LoVo (cell line): ENCODE measurements around the gene ZMIZ1.

Experiments
- DNase-seq: peaks from one replicate; pipeline ENCODE4 v3.0.0-alpha.2; 2016; ENCODE audit warnings: low spot score

ZMIZ1 gene

DNA sequence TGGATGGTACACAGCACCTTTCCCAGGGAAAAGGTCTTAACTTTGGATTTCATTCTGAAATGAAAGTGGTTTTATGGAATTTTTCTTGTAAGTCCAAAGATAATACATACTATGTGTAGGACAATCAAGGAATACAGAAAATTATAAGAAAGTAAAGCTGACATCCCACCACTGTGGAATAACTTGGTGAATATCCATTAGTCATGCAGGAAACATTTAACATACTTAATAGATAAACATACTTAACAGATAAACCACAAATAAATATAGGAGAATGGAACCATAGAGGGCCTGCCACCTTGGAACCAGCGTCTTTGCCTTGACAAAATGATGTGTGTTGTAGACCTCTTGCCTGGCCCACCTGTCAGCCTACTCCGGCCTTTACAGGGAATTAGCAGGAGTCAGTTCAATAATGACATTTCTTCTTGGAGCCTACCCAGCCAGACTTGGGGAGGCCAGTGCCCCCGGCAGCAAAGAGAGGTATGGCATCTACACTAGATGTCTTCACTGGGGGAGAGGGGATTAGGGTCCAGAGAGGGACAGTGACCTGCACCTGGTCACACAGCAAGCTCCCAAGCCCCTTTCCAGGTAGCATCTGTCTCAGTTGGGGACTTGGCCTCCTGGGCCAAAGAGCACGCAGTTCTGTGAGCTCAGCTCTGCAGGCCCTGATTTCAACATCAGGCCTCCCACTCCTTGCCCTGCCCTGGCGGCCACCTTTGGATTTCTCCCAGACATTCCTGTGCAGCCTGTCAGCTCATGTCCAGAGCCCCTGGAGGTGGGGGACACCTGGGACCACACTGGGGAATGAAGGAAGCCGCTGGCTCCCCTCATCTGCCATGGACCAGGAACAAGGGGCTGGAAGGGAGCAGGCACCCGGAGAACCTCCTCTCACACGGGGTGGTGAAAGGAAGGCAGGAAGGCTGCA, 165.9 kb downstream of the ZMIZ1 start:
- DNase-seq, result no peak

DNA sequence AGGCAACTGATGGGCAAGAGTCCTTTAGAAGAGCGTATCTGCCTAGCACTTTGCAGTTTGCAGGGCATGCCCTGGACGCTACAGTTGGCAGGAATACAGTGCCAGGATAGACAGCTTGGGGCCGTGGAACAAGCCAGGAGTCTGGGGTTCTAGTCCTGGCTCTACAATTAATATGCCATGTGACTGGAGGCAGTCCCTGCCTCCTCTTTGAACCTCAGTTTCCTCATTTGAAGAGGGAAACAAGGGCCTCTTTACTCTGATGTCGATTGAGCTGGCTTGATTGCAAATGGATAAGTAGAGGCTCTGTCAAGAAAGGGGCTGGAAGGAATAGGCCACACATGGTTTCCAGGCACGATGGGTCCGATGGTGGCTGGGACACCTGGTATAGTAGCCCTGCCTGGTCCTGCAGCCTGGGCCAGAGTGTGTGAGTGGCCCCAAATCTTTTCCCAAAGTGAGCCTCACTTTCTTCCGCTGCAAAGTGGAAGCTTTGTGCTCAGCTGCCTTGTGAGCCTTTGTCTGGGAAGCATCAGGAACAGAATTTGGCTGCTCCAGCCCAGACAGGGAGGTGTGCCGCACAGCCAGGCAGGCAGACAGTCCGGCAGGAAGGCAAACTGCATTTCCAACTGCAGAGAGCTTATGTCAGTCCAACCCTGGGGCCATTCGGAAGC, 167.1 kb downstream of the ZMIZ1 start:
- DNase-seq, result no peak

DNA sequence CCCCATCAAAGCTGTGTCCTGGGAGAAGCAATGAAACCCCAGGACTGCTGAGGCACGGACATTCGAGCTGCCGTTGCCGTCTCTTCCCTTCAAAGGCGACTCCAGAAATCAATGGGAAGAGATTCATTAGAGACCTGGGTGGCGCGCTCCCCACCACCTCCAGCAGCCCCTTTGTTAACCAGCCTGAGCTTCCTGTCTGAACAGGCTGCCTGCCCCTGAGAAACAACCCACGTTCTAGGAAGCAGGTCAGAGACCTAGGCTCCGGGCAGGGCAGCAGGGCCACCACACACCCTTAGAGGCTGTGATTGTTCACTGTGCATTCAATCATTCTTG, 167.6 kb downstream of the ZMIZ1 start:
- no peak for DNase-seq

DNA sequence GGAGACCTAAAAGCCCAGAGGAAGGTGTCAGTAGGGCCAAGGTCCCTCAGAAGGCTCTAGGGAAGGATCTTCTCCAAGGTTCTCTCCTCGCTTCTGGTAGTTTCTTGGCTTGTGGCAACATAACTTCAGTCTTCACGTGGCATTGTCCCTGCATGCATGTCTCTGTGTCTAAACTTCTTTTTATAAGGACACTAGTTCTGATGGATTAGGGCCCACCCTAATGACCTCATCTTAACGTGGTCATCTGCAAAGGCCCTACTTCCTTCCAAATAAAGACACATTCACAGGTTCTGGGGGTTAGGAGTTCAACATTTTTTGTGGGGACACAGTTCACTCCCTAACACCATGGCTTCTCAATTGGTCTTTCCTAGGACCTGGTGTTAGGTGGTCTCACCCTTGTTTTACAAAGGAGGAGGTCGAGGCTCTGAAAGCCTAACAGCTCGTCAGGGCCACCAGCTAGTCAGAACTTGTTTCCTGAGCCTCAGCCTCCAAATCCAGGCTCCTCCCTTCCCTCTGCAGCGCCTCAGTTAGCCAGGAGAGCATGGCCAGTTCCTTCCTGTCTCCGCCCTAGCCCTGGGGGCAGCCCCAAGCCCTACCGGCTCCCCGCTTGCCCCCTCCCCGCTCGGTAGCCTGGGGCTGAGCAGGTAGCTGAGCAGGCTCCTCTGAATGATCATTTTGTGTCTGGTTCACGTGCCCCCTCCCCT, 168.8 kb downstream of the ZMIZ1 start:
- DNase-seq, result no peak

DNA sequence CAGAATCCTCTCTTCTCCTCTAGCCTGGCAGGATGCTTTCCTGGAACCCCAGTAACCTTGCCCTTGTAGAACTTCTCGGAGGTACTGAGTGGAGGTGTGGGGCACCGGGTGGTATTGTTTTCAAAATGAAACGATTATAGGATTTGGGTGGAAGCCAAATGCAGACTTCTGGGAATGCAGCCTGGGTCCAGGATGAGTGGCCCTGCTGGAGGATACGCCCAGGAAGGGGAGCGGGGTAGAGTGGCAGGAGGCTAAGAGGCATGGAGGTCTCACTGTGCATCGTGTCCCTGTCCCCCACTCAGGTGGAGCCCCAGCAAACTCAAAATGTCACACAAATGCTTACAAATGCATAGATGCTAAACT, 169.4 kb downstream of the ZMIZ1 start:
- DNase-seq, result no peak

DNA sequence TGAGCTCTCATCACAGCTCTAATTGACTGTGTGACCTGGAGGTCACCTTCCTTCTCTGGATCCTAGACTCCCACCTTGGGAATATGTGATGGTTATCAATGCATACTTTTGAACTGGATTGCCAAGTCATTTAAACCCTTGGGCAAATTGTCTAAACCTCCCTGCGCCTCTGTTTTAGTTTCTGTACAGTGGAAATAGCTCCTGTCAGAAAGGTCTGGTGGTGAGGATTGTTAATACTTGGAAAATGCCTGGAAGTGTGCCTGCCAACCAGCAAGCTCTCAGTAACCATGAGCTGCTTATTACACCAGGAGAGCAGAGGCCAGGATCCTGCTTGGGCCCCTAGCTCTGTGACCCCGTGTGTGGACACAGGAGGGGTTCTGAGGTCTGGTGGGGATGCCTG, 169.8 kb downstream of the ZMIZ1 start:
- no peak for DNase-seq

DNA sequence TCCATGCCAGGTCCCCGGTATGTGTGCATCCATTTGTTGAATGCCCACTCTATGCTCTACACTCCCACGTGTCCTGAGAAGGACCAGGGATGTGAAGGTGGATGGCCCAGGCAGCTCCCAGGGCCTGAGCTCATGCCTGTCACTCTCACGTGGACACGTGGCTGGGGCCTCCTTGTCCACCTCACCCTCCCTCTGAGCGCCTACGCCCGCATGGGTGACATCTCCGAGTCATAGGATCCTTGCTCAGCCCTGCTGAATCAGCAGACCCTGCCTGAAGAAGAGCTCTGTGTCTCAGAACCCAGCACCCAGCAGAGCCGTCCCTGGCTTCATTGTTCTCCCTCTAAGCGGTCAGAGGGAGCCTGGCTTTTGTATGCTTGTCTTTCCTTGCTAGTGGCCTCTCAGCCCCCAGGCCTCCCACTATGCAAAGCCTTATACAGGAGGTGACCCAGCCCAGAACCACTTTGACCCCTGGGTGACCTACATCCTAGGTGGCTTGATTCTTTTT, 170.6 kb downstream of the ZMIZ1 start:
- DNase-seq, result no peak

DNA sequence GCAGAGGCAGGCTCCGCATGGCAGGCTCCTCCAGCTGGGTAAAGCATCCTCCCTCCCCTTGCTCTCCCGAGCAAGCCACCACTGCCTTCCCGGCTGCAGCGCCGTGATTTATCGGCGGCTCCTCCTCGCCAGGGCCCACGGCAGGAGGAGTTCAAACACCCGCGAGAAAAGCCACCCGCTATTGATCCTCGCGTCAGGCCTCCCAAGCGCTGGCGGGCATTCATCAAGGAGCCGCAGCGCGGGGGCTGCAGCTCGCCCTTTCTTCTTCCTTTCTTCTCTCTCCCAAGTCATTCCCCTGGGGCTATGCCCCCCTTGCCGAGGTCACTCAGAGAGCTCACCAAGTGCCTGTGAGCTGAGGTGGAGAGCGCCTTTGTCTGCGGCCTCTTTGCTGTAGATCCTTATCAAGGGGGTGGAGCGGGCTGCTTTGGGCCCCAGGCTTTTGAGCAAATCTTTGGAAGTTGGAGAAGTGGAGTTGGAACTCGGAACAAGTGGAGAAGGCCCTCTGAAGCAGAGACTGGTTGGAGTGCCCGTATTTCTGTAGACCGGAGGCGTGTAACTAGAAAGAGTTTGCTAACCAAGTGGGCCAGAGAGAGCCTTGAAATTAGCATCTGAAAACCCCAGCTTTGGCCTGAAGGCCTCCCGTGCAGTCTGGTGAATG, 171.3 kb downstream of the ZMIZ1 start:
- no peak for DNase-seq

DNA sequence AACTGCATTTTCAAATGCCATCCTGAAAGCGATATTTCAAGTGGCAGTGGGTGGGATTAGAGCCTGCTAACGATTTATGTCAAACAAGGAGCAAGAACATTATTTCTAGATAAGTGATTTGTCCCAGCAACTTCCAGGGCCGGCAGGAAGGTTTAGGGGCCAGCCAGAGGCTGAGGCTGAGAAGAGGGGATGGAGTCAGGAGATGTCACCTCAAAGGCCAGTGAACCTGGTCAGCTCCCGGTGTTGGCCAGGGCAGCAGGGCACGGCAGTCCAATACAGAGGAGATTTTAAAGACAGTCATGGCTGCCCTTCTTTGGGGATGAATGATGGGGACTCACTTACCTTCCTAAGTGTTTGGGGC, 172.8 kb downstream of the ZMIZ1 start:
- no peak for DNase-seq

DNA sequence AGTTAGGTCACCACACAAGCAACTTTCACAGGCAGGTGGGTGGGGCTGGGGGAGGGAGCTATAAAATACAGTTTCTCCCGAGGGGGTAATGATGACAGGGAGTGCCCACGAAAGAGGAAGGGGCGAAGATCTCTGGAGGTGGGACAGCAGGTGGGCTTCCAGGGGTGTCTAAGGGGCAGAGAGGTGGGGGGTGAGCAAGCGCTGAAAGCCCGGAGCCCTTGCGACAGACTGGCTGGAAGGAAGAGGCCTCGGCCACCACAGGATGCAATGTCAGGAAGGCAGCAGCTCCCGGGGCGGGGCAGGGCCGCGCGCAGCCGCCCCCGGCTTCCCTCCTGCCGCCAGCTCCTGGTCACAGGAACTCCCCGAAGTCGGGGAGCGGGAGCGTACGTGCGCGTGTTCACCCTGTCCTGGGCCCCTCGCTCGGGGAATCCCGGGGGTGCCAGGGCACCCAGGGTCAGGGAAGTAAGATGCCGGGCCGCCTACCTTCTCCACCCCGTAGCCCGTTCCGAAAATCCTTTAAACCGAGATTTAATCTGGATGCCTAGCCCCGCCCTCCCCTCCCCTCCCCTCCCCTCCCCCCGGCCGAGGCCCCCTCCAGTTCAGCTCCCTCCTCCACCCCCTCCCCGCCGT, 173.3 kb downstream of the ZMIZ1 start:
- no peak for DNase-seq

DNA sequence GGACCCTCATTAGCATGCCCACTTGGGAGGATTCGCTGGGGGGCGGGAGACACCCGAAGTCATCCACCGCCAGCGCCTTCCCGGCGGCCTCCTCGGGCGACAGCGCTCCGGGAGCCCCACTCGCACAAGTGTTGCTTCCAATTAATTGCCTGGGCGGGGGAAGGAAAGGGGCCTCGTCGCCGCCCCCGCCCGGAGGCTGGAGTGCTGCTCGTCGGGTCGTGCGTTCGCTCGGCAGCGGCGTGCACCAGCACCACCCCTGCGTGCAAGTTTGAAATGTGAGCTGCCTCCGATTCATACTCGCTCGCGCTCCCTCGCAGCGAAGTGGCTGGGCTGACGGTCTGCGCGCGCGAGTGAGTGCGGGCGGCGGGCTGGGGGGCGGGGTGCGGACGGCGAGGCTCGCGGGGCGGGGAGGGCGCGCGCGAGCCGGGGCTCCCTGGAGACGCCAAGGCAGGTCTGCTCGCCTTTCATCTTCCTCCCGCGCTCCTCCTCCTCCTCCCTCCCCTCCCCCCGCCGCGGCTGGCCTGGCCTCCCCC, 173.9 kb downstream of the ZMIZ1 start:
- no peak for DNase-seq

DNA sequence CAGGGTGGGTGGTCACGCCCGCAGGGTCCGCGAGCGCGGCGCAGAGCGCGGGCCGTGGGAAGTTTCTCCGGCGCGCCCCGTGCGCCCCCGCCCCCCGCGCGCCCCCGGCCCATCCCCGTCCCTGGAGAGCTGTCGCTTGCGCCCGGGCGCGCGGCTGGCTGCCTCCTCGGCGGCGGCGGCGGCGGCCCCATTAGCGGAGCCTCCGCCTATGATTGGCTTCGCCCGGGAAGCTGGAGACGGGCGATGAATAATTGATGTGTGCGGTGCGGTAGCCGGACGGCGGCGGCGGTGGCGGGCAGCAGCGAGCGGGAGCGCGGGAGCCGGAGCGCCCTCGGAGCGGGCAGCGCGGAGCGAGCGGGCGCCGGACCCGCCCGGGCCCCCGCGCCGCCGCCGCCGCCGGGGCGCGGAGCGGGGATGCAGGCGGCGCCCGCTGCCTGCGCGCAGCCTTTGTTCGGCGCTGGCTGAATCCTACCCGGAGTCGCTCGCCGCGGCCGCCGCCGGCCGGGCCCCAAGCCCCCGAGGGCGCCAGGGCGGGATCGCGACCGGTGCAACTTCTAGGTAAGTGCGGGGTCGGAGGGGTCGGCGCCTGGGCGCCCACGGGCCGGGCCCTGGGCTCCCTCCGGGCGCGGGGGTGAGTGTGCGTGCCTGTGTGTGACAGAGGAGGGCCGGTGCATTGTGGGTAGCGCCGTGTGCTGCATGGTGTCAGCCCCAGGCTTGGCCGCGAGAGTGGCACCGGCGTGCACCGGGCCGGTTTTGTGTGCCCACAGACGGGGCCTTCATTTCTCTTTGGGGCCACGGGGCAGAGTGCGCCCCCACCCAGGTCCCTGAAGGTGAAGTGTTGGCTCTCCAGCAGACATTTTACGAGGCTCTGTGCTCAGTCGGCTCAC, 174.7 kb downstream of the ZMIZ1 start:
- no peak for DNase-seq

DNA sequence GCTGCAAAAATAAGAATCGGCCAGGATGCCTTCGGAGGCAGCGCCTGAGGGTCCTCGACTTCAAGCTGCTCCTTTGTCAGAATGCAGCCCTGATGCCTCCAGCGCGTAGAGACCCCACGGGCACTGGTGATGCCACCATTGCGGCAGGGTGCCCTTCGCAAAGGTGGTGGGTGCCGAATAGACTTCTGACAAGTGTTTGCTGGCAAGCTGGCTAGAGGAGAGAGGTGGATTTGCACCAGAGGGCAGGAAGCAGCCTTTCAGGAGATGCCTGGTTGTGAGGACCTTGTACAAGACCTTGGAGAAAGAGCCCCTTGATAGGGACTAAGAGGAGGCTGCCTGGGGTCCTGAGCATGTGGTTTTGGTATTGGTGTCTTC, 175.3 kb downstream of the ZMIZ1 start:
- no peak for DNase-seq

DNA sequence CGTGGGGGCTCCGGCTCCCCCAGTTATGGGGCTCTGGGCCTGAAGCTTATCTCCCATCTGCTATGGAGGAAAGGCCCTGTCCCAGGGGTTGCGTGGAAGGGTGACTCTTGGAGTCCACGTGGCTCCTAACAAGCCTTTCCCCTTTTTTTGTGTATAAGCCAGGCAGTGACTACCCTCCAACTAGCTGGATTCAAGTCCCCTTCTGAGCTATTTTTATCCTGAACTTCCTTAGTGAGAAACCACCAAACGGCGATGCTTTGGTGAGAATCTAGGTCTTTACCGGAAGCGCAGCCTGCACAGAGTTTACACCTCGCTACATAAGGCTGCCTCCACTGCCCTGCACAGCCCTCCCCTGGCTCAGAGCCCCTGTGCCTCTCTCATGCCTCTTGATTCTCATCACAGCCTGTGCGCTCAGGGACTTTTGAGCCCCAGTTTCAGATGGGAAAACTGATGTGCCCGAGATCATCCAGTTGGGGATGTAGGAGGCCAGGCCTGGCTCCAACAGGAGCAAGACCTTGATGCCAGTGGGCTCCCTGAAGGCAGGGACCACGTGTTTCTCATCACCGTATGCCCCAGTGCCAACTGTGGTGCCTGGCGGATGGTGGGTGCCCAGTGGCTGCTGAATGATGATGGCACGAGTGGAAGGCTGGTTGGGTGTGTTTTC, 176.2 kb downstream of the ZMIZ1 start:
- no peak for DNase-seq

DNA sequence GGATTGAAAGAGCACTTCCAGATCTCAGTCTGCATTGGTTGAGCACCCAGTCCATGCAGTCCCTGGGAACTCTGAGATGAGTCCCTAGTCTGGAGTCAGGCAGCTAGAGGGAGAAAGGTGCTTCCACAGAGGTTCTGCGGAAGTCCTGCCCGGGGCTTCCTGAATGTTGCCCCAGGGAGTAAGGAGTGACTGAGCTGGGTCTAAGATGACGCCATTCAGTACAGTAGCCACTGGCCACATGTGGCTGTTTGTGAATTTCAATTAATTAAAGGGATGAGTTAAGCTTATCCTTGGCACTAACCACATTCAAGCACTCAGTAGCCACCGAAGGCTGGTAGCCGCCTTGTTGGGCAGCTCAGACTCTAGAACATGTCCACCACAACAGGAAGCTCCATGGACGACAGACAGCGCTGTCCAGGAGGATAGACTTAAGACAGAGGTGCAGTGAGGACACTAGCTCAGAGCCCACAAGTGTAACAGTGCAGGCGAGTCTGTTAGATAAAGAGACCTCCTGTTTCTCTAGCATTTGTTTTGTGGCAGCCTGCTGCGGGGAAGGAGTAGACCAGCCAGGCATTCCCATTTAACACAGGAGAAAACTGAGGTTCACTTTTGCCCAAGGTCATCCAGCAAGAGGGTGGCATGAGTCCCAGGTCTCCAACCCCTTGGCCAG, 176.9 kb downstream of the ZMIZ1 start:
- no peak for DNase-seq

DNA sequence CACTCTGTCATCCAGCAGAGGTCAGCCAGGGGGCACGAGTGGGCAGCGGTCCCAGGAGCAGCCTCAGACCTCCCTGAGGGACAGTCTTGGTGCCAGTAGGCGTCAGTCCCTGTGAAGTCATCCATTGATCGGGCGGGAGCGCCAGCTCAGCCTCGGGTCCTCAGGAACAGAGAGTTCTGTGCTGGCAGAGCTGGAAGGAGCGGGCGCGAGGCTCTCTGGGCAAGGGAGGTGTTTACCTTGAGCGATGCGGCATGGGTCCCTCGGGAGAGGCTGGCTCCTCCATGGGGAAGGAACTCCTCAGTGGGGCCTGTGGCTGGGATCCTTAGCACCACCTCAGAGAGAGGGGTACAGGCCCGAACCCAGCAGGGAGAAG, 177.4 kb downstream of the ZMIZ1 start:
- DNase-seq, result no peak

DNA sequence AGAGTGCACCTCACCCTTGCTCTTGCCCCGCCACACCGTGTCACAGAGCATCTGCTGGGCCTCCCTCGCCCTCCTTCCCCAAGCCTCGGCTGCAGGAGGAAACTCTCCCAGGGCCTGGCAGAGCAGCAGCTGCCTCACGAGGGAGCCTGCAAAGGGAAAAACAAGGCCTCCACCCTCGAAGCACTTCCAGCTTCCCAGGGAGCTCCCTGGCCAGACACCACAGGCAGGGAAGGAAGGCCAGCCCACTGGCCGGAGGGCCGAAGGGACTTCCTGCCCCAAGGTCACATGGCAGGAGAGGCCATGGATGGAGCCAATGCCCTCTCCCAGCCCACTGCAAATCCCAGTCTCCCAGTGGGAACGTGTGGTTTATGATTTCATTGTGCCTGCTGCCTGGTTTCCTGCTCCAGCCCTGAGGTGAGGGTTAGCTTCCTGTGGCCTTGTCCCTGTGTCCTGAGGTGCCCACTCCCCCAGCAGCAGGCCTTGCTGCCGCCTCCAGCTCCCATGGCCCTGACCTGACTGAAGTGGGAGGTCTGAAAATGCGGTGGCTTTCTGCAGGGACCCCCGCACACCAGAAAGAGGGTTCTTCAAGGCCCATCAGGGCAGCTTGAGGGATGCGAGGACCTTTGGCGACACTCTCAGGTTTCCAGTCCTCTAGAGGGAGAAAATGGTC, 178.0 kb downstream of the ZMIZ1 start:
- DNase-seq, result no peak

DNA sequence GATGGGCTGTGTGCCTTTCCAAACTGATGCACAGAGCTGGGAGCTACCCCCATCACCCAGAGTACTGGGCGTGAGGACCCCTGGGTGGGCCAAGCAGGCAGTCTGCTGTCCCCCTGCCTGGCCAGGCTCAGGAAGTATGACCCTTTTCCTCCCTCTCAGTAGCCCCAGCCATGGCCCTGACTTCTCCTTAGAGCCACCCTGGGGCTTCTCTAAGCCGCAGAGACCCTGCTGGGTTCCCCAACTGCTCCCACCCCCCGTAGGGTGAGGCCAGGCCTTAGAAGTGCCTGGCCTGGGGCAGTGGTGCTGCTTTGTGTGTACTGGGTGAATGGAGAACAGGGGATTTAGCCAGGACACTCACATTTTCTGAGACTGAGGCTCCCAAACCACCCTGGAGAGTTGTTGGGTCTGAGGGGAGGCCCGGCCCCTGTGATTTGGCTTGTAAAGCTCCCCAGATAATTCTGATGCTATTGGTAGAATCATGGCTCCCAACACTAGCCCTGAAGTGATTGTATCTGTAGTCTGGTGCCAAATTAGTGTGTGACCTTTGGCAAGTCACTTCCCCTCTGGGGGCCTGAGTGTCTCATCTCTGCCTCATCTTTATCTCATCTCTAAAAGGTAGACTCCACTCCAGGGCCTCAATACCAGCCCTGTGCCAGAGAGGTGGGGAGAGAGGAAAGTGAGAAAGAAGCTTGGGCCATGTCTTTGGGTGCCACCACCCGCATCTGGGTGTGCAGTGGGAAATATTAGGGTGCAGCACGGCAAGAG, 178.8 kb downstream of the ZMIZ1 start:
- no peak for DNase-seq
